ENCODE measurements around the gene LALBA.
"Not testable (repeated sequence)": the region's sequence is repeated elsewhere in the genome, so short reads cannot be mapped to it uniquely, and the experiment has no call there.

LALBA gene

DNA sequence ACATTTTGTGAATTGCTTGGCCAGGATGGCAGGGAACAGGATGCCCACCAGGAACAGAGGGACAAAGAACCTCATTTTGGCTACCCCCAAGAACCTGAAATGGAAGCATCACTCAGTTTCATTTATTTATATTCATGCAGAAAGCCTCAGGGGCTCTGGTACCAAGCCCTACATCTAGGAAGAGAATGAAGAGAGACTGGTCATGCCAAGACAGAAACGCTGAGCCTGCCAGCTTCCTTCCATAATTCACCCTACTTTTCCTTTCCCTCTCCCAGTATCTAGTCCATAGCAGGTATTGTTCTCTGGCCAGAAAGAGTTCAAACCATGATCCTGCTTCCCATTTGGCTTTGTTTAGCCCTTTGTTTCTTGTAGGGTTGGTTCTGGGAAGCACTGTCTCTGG lies at the start of gene LALBA:
Gene LALBA, minus strand, starts transcription at position 101 of the 400 bp plus-strand sequence. Its CDS starts 26 bp downstream, at position 75.
- no peak for DNase-seq

DNA sequence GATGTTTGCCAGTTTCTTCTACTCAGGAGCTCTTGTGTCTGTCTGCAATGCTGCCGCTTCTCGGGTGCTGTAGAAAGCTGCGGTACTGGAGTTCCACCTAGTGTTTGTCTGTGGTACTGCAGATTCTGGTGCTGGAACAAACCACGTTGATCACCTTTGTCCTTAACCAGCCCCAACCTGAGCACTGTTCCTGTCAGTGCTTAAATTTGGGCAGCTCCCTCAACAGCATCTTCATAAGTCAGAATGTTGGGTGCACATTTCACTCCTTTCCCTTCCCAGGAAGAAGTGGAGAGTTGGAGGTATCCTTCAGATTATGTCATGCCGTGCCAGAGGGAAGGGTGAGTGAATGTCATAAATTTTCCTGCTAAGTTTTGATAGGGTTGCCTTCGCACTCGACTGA lies 48.7 kb upstream of the LALBA start:
- DNase-seq, result peak; percentile 53 to 63

GRCh38 chr12:48615681-48616080 lies 45.8 kb upstream of the LALBA start:
- DNase-seq, result no peak

DNA sequence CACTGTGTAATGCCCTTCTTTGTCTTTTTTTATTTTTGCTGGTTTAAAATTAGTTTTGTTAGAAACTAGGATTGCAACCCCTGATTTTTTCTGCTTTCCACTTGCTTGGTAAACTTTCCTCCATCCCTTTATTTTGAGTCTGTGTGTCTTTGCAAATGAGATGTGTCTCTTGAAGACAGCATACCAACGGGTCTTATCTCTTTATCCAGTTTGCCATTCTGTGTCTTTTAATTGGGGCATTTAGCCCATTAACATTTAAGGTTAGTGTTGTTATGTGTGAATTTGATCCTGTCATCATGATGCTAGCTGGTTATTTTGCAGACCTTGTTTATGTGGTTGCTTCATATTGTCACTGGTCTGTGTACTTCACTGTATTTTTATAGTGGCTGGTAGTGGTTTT lies 43.5 kb upstream of the LALBA start:
- DNase-seq, result no peak

DNA sequence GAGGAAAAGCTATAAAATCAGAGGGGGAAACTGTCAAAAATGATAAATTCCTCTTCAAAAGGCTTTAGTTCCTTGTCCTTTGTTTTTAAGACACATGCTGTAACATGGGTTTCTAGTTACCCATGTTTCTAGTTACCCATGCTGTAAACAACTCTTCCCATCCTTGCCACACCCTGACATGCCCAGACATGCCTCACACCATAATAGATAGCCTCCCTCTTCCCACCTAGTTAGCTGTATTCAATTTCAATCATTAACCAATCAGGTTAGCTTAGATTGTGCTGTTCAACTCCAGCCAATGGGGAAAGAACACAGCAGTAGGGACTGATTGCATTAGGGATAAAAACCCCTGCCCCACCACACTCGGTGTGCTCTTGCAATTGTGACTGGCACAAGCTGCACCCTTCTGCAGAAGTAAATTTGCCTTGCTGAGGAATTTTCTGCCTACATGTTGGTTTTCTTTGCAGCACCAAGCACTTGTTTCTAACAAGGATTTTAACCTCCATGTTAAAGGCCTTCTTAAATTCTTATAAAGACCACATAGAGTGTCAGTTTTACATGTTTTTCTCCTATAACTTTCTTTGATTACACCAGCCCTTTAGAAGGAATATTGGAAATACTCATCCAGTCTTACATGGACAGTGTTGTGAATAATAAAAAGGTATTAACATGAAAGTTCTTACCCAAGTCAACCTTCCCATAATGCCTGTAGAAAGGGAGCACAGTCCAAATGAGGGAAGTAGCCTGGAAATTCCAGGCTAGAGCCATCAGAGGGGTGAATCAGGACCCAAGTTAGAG lies 32.5 kb upstream of the LALBA start:
- no peak for DNase-seq

DNA sequence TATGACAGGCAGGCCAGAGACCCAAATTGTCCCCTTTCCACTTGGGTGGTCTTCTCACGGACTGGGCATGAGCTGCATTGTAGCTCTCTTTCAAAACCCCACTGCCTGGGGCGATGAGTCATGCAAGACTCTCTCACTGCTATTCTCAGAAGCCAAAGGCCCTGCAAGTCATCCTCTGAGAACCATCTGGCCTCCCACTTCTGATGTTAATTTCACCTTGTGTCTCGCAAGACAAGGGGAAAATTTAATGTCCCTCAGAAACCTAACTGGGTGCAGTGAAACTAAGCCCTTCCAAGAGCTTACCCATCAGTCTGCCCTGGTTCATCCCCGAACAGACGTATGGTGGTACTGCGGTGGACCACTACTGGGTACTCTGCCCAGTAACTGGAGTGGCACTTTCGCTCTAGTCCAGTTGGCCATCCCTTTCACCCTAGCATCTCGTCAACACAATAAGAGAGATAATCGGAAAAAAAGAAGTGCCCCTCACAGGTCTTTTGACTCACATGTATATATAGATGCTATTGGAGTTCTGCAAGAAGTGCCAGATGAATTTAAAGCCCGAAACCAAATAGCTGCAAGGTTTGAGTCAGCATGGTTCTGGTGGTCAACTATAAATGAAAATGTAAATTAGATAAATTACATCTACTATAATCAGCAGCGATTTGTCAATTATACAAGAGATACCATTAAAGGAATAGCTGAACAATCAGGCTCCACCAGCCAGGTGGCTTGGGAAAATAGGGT lies 31.3 kb upstream of the LALBA start:
- no peak for DNase-seq

- no peak for DNase-seq
Observed at GRCh38 chr12:48600552-48600951, 30.7 kb upstream of the LALBA start.

- DNase-seq, result no peak
Observed at GRCh38 chr12:48592591-48593086, 22.8 kb upstream of the LALBA start.

GRCh38 chr12:48586361-48586760 lies 16.5 kb upstream of the LALBA start:
- DNase-seq, result no peak

DNA sequence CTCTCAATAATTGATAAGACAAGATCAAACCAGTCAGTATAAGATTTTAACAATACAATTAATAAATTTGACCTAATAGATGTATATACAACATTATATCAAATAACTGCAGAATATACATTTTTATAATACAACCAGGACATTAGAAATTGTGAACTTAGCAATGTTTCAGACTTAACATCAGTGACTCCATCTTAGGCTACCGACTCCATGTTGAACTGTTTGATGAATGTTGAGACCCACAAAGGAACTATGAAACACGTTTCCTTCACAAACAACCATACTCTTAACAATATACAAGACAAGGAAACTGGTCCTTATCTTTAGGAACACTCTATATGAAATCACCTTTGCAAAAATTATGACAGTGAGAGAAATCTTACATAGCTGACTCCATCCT lies 13.9 kb upstream of the LALBA start:
- no peak for DNase-seq

- DNase-seq, result no peak
Observed at GRCh38 chr12:48580831-48581230, 11.0 kb upstream of the LALBA start.

DNA sequence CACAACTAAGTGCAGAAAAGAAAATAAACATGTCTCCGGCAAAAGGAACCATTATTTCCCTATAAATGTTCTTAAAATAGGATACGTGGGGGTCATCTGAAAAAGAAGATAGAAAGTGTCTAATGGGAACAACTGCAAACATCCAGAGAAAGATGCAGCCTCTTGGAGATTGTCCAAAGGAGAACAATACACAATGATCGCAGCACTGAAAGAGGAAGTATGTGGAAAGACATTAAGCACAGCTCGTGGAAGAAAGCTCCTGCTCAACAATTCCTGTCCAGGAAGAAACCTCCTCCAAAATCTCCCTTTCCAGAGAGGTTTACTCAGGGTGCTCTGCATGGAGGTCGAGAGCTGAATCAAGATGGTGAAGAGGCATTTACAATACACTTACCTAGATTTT lies 2.5 kb upstream of the LALBA start:
- DNase-seq, result no peak

DNA sequence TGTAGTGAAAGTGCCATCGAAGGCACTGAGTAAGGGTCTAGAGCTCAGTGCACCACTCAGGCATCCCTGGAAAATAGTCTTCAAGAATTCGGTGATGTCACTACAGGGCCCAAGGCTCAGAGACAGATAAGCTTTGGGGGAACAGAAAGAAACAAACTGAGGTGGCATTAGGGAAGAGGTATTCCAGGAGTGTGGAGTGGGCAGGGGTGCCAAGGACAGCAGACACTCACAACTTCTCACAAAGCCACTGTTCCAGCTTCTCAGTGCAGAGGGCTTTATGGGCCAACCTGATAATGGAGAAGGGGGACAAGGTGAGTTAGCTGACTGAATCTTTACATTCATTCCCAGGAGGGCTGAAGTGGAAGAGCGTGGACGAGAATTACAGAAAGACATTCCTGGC lies 2.1 kb downstream of the LALBA start:
- DNase-seq, result no peak

DNA sequence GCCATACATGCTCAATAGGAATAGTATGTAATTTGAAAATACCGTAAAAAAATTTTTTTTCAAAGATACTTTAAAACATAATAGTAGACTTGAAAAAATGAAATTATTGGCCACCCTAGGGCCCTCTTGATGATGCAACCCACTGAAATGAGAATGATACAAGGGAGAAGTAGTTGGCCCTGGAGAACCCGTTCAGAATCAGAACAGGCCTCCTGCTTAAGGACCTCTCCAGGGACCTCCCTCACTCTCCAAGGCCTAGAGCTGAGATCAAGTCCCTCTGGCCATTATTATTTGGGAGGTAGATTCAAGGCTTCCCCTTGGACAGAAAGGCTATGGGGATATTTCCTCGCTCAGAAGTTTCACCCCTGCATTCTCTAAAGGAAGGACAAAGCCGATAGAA lies 11.9 kb downstream of the LALBA start:
- no peak for DNase-seq

GRCh38 chr12:48556631-48557030 lies 13.2 kb downstream of the LALBA start:
- no peak for DNase-seq

GRCh38 chr12:48553666-48554343 lies 16.0 kb downstream of the LALBA start:
- peak; percentile 43 to 69 for DNase-seq

DNA sequence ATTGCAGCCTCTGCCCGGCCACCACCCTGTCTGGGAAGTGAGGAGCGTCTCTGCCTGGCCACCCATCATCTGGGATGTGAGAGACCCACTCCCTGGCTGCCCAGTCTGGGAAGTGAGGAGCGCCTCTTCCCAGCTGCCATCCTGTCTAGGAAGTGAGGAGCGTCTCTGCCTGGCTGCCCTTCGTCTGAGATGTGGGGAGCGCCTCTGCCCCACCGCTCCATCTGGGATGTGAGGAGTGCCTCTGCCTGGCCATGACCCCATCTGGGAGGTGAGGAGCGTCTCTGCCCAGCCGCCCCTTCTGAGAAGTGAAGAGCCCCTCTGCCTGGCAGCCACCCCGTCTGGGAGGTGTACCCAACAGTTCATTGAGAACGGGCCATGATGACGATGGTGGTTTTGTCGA lies 18.2 kb downstream of the LALBA start:
- not testable (repeated sequence) for DNase-seq

- DNase-seq, result not testable (repeated sequence)
Observed at GRCh38 chr12:48547012-48547411, 22.8 kb downstream of the LALBA start.

DNA sequence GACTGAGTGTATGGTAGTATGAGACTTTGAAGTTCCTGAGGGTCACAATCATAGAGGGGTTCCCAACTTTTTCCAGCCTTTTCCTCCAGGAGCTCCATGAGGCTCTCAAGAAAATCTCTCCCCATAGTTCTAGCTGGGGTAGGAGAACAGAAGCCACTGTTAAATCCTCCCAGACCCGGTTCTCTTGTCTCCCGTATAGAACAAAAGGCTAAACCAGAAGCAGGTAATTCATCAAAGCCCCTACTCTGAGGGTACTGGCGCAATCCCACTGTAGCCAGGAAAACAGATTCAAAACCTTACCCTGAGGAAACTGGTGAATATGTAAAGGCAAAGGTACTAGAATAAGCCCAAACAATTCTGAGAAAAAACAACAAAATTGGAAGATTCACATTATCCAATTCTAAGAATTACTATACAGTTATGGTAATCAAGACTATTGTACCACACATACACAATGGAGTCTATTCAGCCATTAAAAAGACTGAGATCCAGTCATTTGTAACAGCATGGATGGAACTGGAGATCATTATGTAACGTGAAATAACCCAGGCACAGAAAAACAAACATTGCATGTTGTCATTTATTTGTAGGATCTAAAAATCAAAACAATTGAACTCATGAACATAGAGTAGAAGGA lies 23.9 kb downstream of the LALBA start:
- no peak for DNase-seq

DNA sequence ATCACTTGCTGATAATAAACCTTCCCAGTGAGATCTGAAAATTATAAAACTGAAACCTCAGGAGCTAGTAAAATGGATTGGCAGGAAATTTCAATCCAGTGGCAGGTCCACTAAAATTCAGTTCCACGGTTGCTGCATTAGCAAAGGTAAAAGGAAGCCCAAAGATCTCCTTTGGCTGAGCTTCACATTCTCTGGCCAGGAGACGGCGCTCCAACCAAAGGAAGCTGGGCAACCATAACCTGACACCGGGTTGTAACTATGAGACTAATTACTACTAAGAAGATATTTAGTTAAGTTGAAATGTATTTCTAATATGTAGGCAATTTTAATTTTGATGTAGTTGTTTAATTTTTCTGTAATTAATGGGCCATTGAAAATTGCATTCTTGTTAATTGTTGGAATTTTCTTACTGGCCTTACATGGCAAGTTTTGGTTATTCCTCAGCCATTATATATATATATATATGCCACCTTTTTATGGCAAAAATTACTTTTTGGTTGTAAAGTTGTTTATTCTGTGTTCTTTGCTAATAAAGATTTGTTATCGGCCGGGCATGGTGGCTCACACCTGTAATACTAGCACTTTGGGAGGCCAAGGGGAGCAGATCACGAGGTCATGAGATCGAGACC lies 27.4 kb downstream of the LALBA start:
- peak; percentile 6 to 10 for DNase-seq

GRCh38 chr12:48536602-48537001 lies 33.2 kb downstream of the LALBA start:
- DNase-seq, result no peak

- no peak for DNase-seq
Observed at GRCh38 chr12:48532601-48533000, 37.2 kb downstream of the LALBA start.
